HCT116 (cell line): ENCODE measurements around the gene GRAMD4. TPM values are rescaled to one million over a fixed set of nuclear protein-coding genes. Genes with fewer than 3 reads are reported as not detected.

Experiments
- ATAC-seq: fragments of 200-7000 bp; cut with Tn5 transposase; 2 replicates; pipeline ENCODE4 v1.9.1; 2020; ENCODE audit warnings: mild to moderate bottlenecking, moderate library complexity
- BruUV-seq: library from RNA; stranded (reverse); fragments of 400-500 nt; replicated peaks from 2 replicates; lab custom pipeline; 2021; lab: Mats Ljungman, UMichigan
- CTCF ChIA-PET: fragments of 300-600 bp; sonication (Branson Sonifier 250); formaldehyde crosslinking; loops from one replicate; lab custom pipeline; 2021; ENCODE audit warnings: antibody characterized with exemption; lab: Charles Lee
- POLR2A ChIA-PET: fragments of 300-600, 350-600 bp; sonication (Branson Sonifier 250); formaldehyde crosslinking; loops from one replicate; lab custom pipeline; 2021; ENCODE audit warnings: antibody characterized with exemption; lab: Charles Lee
- RAD21 ChIA-PET, 2 experiments: fragments of 300-600 bp; sonication (Branson Sonifier 250); formaldehyde crosslinking; loops; one replicate each; lab custom pipeline; 2023; ENCODE audit warnings: low total read pairs in 2 of 2; ENCODE audit not compliant: uncharacterized antibody in 2 of 2, unreplicated experiment in 2 of 2, low non-redundant PET in 1 of 2; lab: Charles Lee
- DNase-seq: peaks from one replicate; pipeline ENCODE4 v3.0.0-alpha.2; 2010; ENCODE audit warnings: low read depth, low spot score
- H2AFZ ChIP-seq: fragments of 200-600 bp; shearing (Covaris generic), sonication (generic); 2 replicates; pipeline ENCODE4 v1.6.1; 2017; ENCODE audit warnings: low read depth, mixed run types, mixed read lengths, antibody characterized with exemption, low read length; ENCODE audit not compliant: poor library complexity, severe bottlenecking
- H3K27ac ChIP-seq: 2 replicates; pipeline ENCODE4 v1.5.1; 2012; ENCODE audit warnings: low read depth, low read length
- H3K27me3 ChIP-seq: fragments of 200-600 bp; sonication (generic); 2 replicates; pipeline ENCODE4 v1.6.1; 2016; ENCODE audit warnings: mixed run types, low read length, mixed read lengths; ENCODE audit not compliant: insufficient read depth
- H3K36me3 ChIP-seq, 2 experiments: fragments of 200-500 bp in 1 of 2; fragments of 200-600 bp in 1 of 2; sonication (Bioruptor generic) in 1 of 2; sonication (generic) in 1 of 2; 2 replicates each; pipeline versions ENCODE4 v1.5.1 to v1.6.1; 2014 to 2016; ENCODE audit warnings: low read length in 2 of 2, inconsistent platforms in 1 of 2, mixed read lengths in 1 of 2, mixed run types in 1 of 2; ENCODE audit not compliant: insufficient read depth in 2 of 2, control insufficient read depth in 1 of 2
- H3K4me1 ChIP-seq, 2 experiments: fragments of 200-600 bp in 1 of 2; sonication (generic) in 1 of 2; 2 replicates each; pipeline versions ENCODE4 v1.5.1 to v1.6.1; 2012 to 2017; ENCODE audit warnings: low read length in 2 of 2, inconsistent platforms in 1 of 2, mild to moderate bottlenecking in 1 of 2, mixed read lengths in 1 of 2, mixed run types in 1 of 2, moderate library complexity in 1 of 2; ENCODE audit not compliant: insufficient read depth in 2 of 2, control insufficient read depth in 1 of 2
- H3K4me2 ChIP-seq: fragments of 200-600 bp; sonication (generic); 2 replicates; pipeline ENCODE4 v1.6.1; 2017; ENCODE audit warnings: mixed run types, low read length, mixed read lengths
- H3K4me3 ChIP-seq, 2 experiments: fragments of 200-600 bp in 1 of 2; sonication (generic) in 1 of 2; replicated peaks in 1 of 2; 2 replicates each; pipeline ENCODE4 v1.5.1; 2011 to 2016; ENCODE audit warnings: low read length in 2 of 2, control low read depth in 1 of 2, low read depth in 1 of 2, mild to moderate bottlenecking in 1 of 2, mixed read lengths in 1 of 2, mixed run types in 1 of 2
- H3K79me2 ChIP-seq: fragments of 200-600 bp; sonication (generic); 2 replicates; pipeline ENCODE4 v1.6.1; 2017; ENCODE audit warnings: mild to moderate bottlenecking, mixed run types, low read length, moderate library complexity, mixed read lengths; ENCODE audit not compliant: insufficient read depth
- H3K9ac ChIP-seq: fragments of 200-600 bp; sonication (generic); 2 replicates; pipeline ENCODE4 v1.6.1; 2016; ENCODE audit warnings: low read length, mixed read lengths
- H3K9me2 ChIP-seq: fragments of 200-600 bp; sonication (generic), shearing (Covaris generic); 2 replicates; pipeline ENCODE4 v1.6.1; 2017; ENCODE audit warnings: mixed run types, mild to moderate bottlenecking, moderate library complexity; ENCODE audit not compliant: insufficient read depth
- H3K9me3 ChIP-seq, 2 experiments: fragments of 200-500 bp in 1 of 2; fragments of 200-600 bp in 1 of 2; sonication (Bioruptor generic) in 1 of 2; sonication (generic) in 1 of 2; 2 replicates each; pipeline ENCODE4 v1.6.1; 2014 to 2017; ENCODE audit warnings: low read length in 2 of 2, mixed read lengths in 2 of 2, inconsistent platforms in 1 of 2, low read depth in 1 of 2, mild to moderate bottlenecking in 1 of 2, mixed run types in 1 of 2, moderate library complexity in 1 of 2; ENCODE audit not compliant: control insufficient read depth in 1 of 2, insufficient read depth in 1 of 2
- H4K20me1 ChIP-seq: fragments of 200-600 bp; sonication (generic), shearing (Covaris generic); 2 replicates; pipeline ENCODE4 v1.6.1; 2017; ENCODE audit warnings: mixed run types, mild to moderate bottlenecking, moderate library complexity; ENCODE audit not compliant: insufficient read depth
- ELF1 ChIP-seq: IDR thresholded peaks from 2 replicates; pipeline ENCODE4 v1.6.1; 2012; ENCODE audit warnings: low read depth, borderline replicate concordance
- POLR2A ChIP-seq: IDR thresholded peaks from 2 replicates; pipeline ENCODE4 v1.7.0; 2011; ENCODE audit warnings: borderline replicate concordance; ENCODE audit not compliant: insufficient read depth, insufficient read length; ENCODE audit errors: extremely low read depth
- POLR2AphosphoS5 ChIP-seq: IDR thresholded peaks from 2 replicates; pipeline ENCODE4 v1.6.1; 2011; ENCODE audit warnings: mild to moderate bottlenecking, low read depth, low read length, moderate library complexity
- RAD21 ChIP-seq: IDR thresholded peaks from 2 replicates; pipeline ENCODE4 v1.6.1; 2012; ENCODE audit warnings: low read depth, mild to moderate bottlenecking
- SRF ChIP-seq: IDR thresholded peaks from 2 replicates; pipeline ENCODE4 v1.6.1; 2012; ENCODE audit warnings: low read depth
- YY1 ChIP-seq: IDR thresholded peaks from 2 replicates; pipeline ENCODE4 v1.6.1; 2011; ENCODE audit warnings: low read length, low read depth, moderate library complexity, mild to moderate bottlenecking; ENCODE audit not compliant: insufficient replicate concordance; ENCODE audit errors: extremely low read depth
- ZNF274 ChIP-seq: fragments of 200-500 bp; sonication (Bioruptor generic); IDR thresholded peaks from 2 replicates; pipeline ENCODE4 v1.6.1; 2014; ENCODE audit warnings: mild to moderate bottlenecking, low read depth, low read length, inconsistent platforms
- intact Hi-C: fragments of 100-400 bp; cut with micrococcal nuclease; formaldehyde crosslinking; loops from 2 replicates; pipeline ENCODE4 v1.10.0; 2022
- total RNA-seq: library from RNA; stranded (reverse); gene quantifications from one replicate; pipeline ENCODE4 v1.2.1, GENCODE V29; 2021; ENCODE audit not compliant: unreplicated experiment
- TF ChIP-seq, protein P1 (sequence below), 3 experiments: fragments of 200-600 bp in 1 of 3; sonication (generic) in 1 of 3; IDR thresholded peaks in 2 of 3; conservative IDR thresholded peaks in 1 of 3; 2 replicates each; pipeline ENCODE4 v1.5.1; 2012 to 2017; ENCODE audit warnings: low read depth in 2 of 3, low read length in 2 of 3, antibody characterized with exemption in 1 of 3, borderline replicate concordance in 1 of 3, control low read depth in 1 of 3, mild to moderate bottlenecking in 1 of 3, mixed read lengths in 1 of 3, mixed run types in 1 of 3, moderate library complexity in 1 of 3; ENCODE audit not compliant: insufficient read depth in 1 of 3
- TF ChIP-seq, protein P2 (sequence below): IDR thresholded peaks from 2 replicates; pipeline ENCODE4 v1.6.1; 2011; ENCODE audit warnings: mild to moderate bottlenecking, low read length, moderate library complexity; ENCODE audit not compliant: insufficient replicate concordance; ENCODE audit errors: extremely low read depth

Gene GRAMD4
- total RNA-seq, 1 experiment from 2014 or later: 25.8 TPM

DNA sequence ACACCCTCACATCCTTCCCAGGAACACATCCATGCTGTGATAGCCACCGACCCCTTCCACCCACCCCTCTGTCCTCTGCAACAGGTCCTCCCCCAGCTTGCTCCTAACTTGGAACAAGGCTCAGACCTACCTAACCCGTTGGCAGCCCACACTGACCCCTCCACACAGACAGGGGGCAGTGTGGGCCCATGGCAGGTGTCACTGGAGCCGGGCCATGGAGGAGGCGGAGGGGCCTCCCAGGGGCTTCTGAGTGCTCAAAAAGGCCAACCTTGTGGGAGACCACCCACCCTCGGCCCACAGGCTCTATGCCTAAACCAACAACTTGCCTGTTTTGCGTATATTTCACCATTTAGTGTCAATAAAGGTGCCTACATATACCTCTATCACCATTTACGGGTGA is 60.8 kb downstream of the GRAMD4 start:
- TF ChIP-seq YY1: no peak
- TF ChIP-seq ELF1: no peak
- TF ChIP-seq RAD21: peak; percentile 32; the same call in 1 of the 2 replicates
- TF ChIP-seq, protein P1, sequence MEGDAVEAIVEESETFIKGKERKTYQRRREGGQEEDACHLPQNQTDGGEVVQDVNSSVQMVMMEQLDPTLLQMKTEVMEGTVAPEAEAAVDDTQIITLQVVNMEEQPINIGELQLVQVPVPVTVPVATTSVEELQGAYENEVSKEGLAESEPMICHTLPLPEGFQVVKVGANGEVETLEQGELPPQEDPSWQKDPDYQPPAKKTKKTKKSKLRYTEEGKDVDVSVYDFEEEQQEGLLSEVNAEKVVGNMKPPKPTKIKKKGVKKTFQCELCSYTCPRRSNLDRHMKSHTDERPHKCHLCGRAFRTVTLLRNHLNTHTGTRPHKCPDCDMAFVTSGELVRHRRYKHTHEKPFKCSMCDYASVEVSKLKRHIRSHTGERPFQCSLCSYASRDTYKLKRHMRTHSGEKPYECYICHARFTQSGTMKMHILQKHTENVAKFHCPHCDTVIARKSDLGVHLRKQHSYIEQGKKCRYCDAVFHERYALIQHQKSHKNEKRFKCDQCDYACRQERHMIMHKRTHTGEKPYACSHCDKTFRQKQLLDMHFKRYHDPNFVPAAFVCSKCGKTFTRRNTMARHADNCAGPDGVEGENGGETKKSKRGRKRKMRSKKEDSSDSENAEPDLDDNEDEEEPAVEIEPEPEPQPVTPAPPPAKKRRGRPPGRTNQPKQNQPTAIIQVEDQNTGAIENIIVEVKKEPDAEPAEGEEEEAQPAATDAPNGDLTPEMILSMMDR (IDR thresholded peaks at IDR 0.05 in 2 of 3, conservative IDR thresholded peaks at IDR 0.05 in 1 of 3; ENCODE audit: borderline replicate concordance in 1 of 3, insufficient read depth in 1 of 3, low read depth in 2 of 3, low read length in 2 of 3): peak in 2 of 3 experiments; percentile 55 to 64; a peak in 4 of 6 replicates
- no peak for TF ChIP-seq POLR2AphosphoS5
- TF ChIP-seq SRF: no peak
- no peak for TF ChIP-seq ZNF274
- TF ChIP-seq POLR2A: no peak
- TF ChIP-seq, protein P2, sequence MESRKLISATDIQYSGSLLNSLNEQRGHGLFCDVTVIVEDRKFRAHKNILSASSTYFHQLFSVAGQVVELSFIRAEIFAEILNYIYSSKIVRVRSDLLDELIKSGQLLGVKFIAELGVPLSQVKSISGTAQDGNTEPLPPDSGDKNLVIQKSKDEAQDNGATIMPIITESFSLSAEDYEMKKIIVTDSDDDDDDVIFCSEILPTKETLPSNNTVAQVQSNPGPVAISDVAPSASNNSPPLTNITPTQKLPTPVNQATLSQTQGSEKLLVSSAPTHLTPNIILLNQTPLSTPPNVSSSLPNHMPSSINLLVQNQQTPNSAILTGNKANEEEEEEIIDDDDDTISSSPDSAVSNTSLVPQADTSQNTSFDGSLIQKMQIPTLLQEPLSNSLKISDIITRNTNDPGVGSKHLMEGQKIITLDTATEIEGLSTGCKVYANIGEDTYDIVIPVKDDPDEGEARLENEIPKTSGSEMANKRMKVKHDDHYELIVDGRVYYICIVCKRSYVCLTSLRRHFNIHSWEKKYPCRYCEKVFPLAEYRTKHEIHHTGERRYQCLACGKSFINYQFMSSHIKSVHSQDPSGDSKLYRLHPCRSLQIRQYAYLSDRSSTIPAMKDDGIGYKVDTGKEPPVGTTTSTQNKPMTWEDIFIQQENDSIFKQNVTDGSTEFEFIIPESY: no peak
- ChIA-PET POLR2A (no interaction called here), RAD21 (no interaction called here), CTCF (no interaction called here)
- Histone ChIP-seq H3K79me2 (no peaks in the 10 kb centered on the region), H4K20me1 (no peaks in the 10 kb centered on the region), H3K4me3 (no peak overlapping the region), H3K4me1 (no peaks in the 10 kb centered on the region), H3K27me3 (no peaks in the 10 kb centered on the region), H2AFZ (no peak overlapping the region), H3K9ac (no peak overlapping the region), H3K9me3 (no peaks in the 10 kb centered on the region), H3K4me2 (no peak overlapping the region), H3K36me3 (peaks cover 0 to 3% of the 10 kb centered on the region in 2 experiments; a peak in 1 of 4 replicates), H3K9me2 (no peaks in the 10 kb centered on the region), H3K27ac (no peak overlapping the region)
- DNase-seq (no peak), ATAC-seq (peak; percentile 77)
- intact Hi-C loops: no loop called here
- BruUV-seq: no TSS peak
